Measurements from ENCODE around the gene TM2D3.

GRCh38 chr15:101646672-101647071 is 5.5 kb downstream of the TM2D3 start:
- TF ChIP-seq TSHZ2 (CRISPR knock-in tag; IDR thresholded peaks at IDR 0.05) = no peak
- TF ChIP-seq ISL1 (CRISPR knock-in tag; IDR thresholded peaks at IDR 0.05) = no peak
- no peak for TF ChIP-seq ZNF8 (CRISPR knock-in tag; IDR thresholded peaks at IDR 0.05)
- no peak for TF ChIP-seq ZFP3 (CRISPR knock-in tag; IDR thresholded peaks at IDR 0.05)
- no peak for TF ChIP-seq CREB5 (CRISPR knock-in tag; IDR thresholded peaks at IDR 0.05; ENCODE audit: low read depth)
- TF ChIP-seq ZNF565 (CRISPR knock-in tag; conservative IDR thresholded peaks at IDR 0.05; ENCODE audit: low read depth) = no peak
